Psoas muscle (tissue), 8 donors: ENCODE data around the gene YTHDF1. TPM values are rescaled to one million over a fixed set of nuclear protein-coding genes. Genes with fewer than 3 reads are reported as not detected.
A peak's percentile ranks its signal among the peaks of the same experiment; 100 is the strongest.
"Not testable (repeated sequence)": the region's sequence is repeated elsewhere in the genome, so short reads cannot be mapped to it uniquely, and the experiment has no call there.

Experiments used
- ATAC-seq, 4 donors: fragments of 200-7000 bp; cut with Tn5 transposase; one replicate each; pipeline ENCODE4 v1.9.1; 2020; ENCODE audit warnings: moderate library complexity in 3 of 4, mild to moderate bottlenecking in 2 of 4
- DNase-seq, 2 donors: peaks; one replicate each; pipeline ENCODE4 v3.0.0-alpha.2; 2020
- H3K27ac ChIP-seq: fragments of 200-600 bp; one replicate; pipeline ENCODE4 v1.8.0; 2022
- H3K27me3 ChIP-seq, 3 donors: fragments of 200-600 bp in 1 of 3; one replicate each; pipeline versions ENCODE4 v1.6.1 to v1.8.0; 2013 to 2022; ENCODE audit warnings: low read length in 2 of 3, mild to moderate bottlenecking in 2 of 3, moderate library complexity in 1 of 3; ENCODE audit not compliant: insufficient read depth in 3 of 3
- H3K36me3 ChIP-seq, 2 donors: fragments of 200-600 bp in 1 of 2; one replicate each; pipeline versions ENCODE4 v1.6.1 to v1.8.0; 2013 to 2022; ENCODE audit warnings: low read depth in 1 of 2, mild to moderate bottlenecking in 1 of 2, moderate library complexity in 1 of 2; ENCODE audit not compliant: insufficient read depth in 1 of 2
- H3K4me1 ChIP-seq: fragments of 200-600 bp; one replicate; pipeline ENCODE4 v1.8.0; 2022
- H3K4me3 ChIP-seq: fragments of 200-600 bp; one replicate; pipeline ENCODE4 v1.8.0; 2022; ENCODE audit warnings: mild to moderate bottlenecking
- H3K9me3 ChIP-seq: fragments of 200-600 bp; one replicate; pipeline ENCODE4 v1.8.0; 2022
- WGBS, 3 donors: extraction: QIAGEN DNeasy Blood & Tissue Kit; methylation state at CpG; one replicate each; pipeline versions ENCODE4 v1.1.6 to v1.1.7; 2013; 5-methylcytosine and 5-hydroxymethylcytosine counted together
- intact Hi-C, 2 donors: fragments of 100-400 bp; cut with DNase I; formaldehyde crosslinking; loops; one replicate each; pipeline versions ENCODE4 v1.11.0 to v1.14.2; 2022
- polyA plus RNA-seq, 3 donors: library from polyadenylated mRNA; stranded (reverse); fragments of 200-250 nt; gene quantifications; one replicate each; pipeline ENCODE4 v1.2.3, GENCODE V29; 2013
- total RNA-seq, 4 donors: library from RNA; stranded (reverse); fragmentation: NEBNext Ultra II Directional in 2 of 4; extraction: Animal tissue kit (Norgen Biotek cat#: 25700) in 2 of 4; gene quantifications; one replicate each; pipeline versions ENCODE4 v1.2.1 to v1.2.4, GENCODE V29; 2021 to 2023
- TF ChIP-seq, protein P1 (sequence below): fragments of 200-600 bp; IDR thresholded peaks from one replicate; pipeline ENCODE4 v1.8.0; 2022; ENCODE audit warnings: antibody characterized with exemption
- donor health status: healthy with polysubstance abuse.
- donor health status: DM: no; HTN: no; CAD: no; lungs with moderate emphysema.
- donor health status: Bipolar disorder and iron deficiency.
- donor health status: healthy.
- donor health status: DM: yes; HTN: yes; CAD: no.
- donor health status: DM: no; HTN: no; CAD: no.
- donor health status: DM: no; HTN: no; CAD: no.
- donor health status: DM: yes; HTN: yes; CAD: no.

The YTHDF1 gene
- total and polyA plus RNA-seq, 7 donors, result 27.4 to 52.1 (median 45.8) TPM

DNA sequence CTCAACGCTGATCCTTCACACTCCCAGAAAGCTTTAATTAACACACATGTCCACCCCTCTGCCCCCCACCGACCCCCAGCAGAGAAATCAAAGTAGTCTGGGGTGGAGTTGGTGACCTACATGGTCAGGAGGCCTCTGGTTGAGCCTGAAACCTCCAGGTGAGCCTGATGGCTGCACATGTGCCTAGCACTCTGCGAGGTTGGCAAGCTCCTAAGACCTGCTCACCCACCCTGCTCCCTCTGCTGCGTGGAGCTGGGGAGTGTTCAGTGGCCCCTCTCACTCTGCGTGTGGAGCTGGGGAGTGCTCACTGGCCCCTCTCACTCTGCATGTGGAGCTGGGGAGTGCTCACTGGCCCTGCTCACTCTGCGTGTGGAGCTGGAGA, 7.9 kb upstream of the YTHDF1 start:
- Histone ChIP-seq H3K4me3 (no peak overlapping the region), H3K9me3 (no peaks in the 10 kb centered on the region), H3K4me1 (no peaks in the 10 kb centered on the region), H3K27ac (no peak overlapping the region), H3K36me3 (no peaks in the 10 kb centered on the region), H3K27me3 (peaks cover 0 to 10% (median 2%) of the 10 kb centered on the region in 3 donors)
- no peak for DNase-seq
- TF ChIP-seq, protein P1, sequence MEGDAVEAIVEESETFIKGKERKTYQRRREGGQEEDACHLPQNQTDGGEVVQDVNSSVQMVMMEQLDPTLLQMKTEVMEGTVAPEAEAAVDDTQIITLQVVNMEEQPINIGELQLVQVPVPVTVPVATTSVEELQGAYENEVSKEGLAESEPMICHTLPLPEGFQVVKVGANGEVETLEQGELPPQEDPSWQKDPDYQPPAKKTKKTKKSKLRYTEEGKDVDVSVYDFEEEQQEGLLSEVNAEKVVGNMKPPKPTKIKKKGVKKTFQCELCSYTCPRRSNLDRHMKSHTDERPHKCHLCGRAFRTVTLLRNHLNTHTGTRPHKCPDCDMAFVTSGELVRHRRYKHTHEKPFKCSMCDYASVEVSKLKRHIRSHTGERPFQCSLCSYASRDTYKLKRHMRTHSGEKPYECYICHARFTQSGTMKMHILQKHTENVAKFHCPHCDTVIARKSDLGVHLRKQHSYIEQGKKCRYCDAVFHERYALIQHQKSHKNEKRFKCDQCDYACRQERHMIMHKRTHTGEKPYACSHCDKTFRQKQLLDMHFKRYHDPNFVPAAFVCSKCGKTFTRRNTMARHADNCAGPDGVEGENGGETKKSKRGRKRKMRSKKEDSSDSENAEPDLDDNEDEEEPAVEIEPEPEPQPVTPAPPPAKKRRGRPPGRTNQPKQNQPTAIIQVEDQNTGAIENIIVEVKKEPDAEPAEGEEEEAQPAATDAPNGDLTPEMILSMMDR, result no peak
- intact Hi-C loops, result loop anchor here in 1 of 2 donors (5.0 kb wide), 2 partner anchors 58 to 158 kb away; no protein-coding TSS in a partner anchor
- ATAC-seq, result no peak
- WGBS, 3 donors, result 72 to 77% (median 74%) methylated on average over 5 to 6 of the region's 6 CpGs

DNA sequence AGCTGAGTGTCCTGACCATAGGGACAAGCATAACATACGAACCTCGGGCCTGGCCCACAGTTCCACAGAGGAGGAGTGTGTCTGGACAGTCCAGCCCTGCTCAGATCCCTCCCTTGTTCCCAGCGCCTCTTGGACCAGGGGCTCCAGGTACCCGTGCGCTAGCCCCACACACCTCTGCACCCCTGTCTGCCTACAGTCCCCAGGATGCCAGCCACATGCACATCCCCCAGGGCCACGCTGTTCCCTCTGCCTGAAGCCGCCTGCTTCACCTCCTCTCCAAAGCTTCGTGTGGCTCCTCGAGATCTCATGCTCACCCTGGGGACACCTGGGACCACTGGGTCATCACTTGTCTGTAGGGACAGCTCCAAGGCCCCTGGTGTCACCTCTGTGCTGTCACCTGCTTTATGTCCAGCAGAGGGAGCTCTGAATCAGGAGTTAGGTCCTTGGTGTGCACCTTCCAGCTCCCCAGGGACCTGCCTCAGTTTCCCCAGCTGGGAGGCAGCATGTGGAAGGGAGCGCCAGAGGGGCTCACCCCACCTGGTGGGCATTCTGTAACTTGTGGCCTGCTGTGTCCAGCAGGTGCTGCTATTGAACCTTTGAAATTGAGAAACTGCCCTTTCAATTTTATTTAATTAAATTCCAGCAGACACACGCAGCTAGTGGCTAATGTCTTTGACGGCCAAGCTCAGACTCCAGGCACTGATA, 7.3 kb upstream of the YTHDF1 start:
- no peak for DNase-seq
- TF ChIP-seq, protein P1, result peak; percentile 64
- H3K27ac ChIP-seq, result no peak overlapping the region
- no peak overlapping the region for H3K4me3 ChIP-seq
- peak; percentile 41 to 57 (median 54) for ATAC-seq
- no peaks in the 10 kb centered on the region for H3K9me3 ChIP-seq
- intact Hi-C loops, result loop anchor here in 1 of 2 donors (5.0 kb wide), 2 partner anchors 59 to 159 kb away; no protein-coding TSS in a partner anchor
- no peaks in the 10 kb centered on the region for H3K36me3 ChIP-seq
- H3K4me1 ChIP-seq, result no peaks in the 10 kb centered on the region
- WGBS, 3 donors, result 51 to 57% (median 52%) methylated on average over 12 of the region's 12 CpGs
- peaks cover 0 to 5% (median 2%) of the 10 kb centered on the region in 3 donors for H3K27me3 ChIP-seq

DNA sequence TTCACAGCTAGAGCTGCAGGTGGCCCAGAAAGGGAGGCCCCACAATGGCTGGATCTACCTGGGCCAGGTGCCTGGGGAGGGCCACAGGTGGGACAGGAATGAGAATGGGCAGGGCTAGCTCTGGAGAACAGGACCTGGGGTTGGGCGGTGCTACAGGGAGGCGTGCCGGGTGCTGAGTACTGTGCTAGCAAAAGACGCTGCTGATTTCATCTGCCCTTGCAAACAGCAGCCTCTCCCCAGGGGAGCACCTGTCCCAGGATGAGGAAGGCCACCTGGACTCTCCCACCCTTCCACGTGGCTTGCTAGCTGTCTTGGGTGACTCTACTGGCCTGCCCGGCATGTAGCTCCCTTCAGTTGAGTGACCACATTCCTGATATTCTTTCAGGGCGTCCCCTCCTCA, 6.6 kb upstream of the YTHDF1 start:
- Histone ChIP-seq H3K27ac (no peak overlapping the region), H3K4me3 (no peak overlapping the region), H3K36me3 (no peaks in the 10 kb centered on the region), H3K9me3 (no peaks in the 10 kb centered on the region), H3K4me1 (no peaks in the 10 kb centered on the region), H3K27me3 (peaks cover 0 to 5% (median 2%) of the 10 kb centered on the region in 3 donors)
- TF ChIP-seq, protein P1, result no peak
- WGBS, 3 donors, result 72 to 76% (median 73%) methylated on average over 7 of the region's 7 CpGs
- ATAC-seq, result no peak
- intact Hi-C loops, result loop anchor here in 1 of 2 donors (5.0 kb wide), 2 partner anchors 60 to 160 kb away; no protein-coding TSS in a partner anchor
- no peak for DNase-seq

DNA sequence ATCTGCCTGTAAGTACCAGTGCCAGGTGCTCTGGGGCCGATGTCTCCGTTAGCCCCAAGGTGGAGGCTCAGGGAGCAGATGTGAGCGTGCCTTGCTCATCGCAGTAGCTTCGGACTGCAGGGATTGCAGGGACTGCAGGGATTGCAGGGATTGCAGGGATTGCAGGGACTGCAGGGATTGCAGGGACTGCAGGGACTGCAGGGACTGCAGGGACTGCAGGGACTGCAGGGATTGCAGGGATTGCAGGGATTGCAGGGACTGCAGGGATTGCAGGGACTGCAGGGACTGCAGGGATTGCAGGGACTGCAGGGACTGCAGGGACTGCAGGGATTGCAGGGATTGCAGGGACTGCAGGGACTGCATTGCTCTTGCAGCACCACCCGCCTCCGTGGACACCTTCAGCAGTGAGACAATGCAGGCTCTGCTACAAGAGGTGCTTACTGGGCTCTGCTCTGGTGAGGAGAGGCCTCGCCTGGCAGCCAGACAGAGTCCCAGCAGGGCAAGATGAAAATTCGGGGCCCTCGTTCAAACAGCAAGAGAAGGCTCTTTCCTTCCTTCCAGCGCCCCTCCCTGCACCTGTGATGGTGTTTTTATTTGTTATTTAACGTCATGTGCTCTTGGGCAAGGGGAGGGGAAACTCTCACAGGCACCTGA, 5.6 kb upstream of the YTHDF1 start:
- ATAC-seq, H3K9me3 ChIP-seq, H3K27me3 ChIP-seq, H3K36me3 ChIP-seq, DNase-seq, H3K4me1 ChIP-seq, H3K4me3 ChIP-seq, H3K27ac ChIP-seq: not testable (repeated sequence)
- WGBS, 3 donors, result 59 to 69% (median 66%) methylated on average over 11 to 12 of the region's 12 CpGs
- intact Hi-C loops, result loop anchor here in 1 of 2 donors (5.0 kb wide), 2 partner anchors 61 to 161 kb away; no protein-coding TSS in a partner anchor
